PFSK-1 (cell line): ENCODE data around the gene SCN10A.

Experiments used
- FOXP2 ChIP-seq: optimal IDR thresholded peaks from 2 replicates; pipeline ENCODE3; 2011; ENCODE audit warnings: borderline replicate concordance, control low read depth, inconsistent platforms; ENCODE audit not compliant: insufficient read depth; ENCODE audit errors: extremely low read length, extremely low read depth
- POLR2AphosphoS5 ChIP-seq: IDR thresholded peaks from 2 replicates; pipeline ENCODE4 v1.6.1; 2012; ENCODE audit warnings: low read depth, mild to moderate bottlenecking, control low read depth, low read length, moderate library complexity
- REST ChIP-seq, 2 experiments: IDR thresholded peaks; 2 replicates each; pipeline versions ENCODE4 v1.6.1 to v1.8.0; 2011 to 2012; ENCODE audit warnings: low read depth in 2 of 2, low read length in 2 of 2, control low read depth in 1 of 2, inconsistent platforms in 1 of 2, mild to moderate bottlenecking in 1 of 2, moderate library complexity in 1 of 2; ENCODE audit not compliant: insufficient read depth in 1 of 2
- SIN3A ChIP-seq: IDR thresholded peaks from 2 replicates; pipeline ENCODE4 v1.6.1; 2012; ENCODE audit warnings: mild to moderate bottlenecking, low read length, moderate library complexity, borderline replicate concordance; ENCODE audit not compliant: insufficient read depth
- TAF1 ChIP-seq: IDR thresholded peaks from 2 replicates; pipeline ENCODE4 v1.6.1; 2012; ENCODE audit warnings: low read length, control low read depth, borderline replicate concordance; ENCODE audit not compliant: insufficient read depth

The SCN10A gene

GRCh38 chr3:38829404-38829803, 13.4 kb upstream of the SCN10A start:
- TF ChIP-seq POLR2AphosphoS5 (no peak), TAF1 (no peak), SIN3A (no peak), FOXP2 (no peak), REST (IDR thresholded peaks at IDR 0.05; ENCODE audit: insufficient read depth in 1 of 2, low read depth in 2 of 2, low read length in 2 of 2) (no peak)

GRCh38 chr3:38828681-38829080, 12.7 kb upstream of the SCN10A start:
- TF ChIP-seq REST (IDR thresholded peaks at IDR 0.05; ENCODE audit: insufficient read depth in 1 of 2, low read depth in 2 of 2, low read length in 2 of 2) (no peak), TAF1 (no peak), FOXP2 (no peak), SIN3A (no peak), POLR2AphosphoS5 (no peak)

- no peak for TF ChIP-seq FOXP2
- no peak for TF ChIP-seq SIN3A
- TF ChIP-seq REST (IDR thresholded peaks at IDR 0.05; ENCODE audit: insufficient read depth in 1 of 2, low read depth in 2 of 2, low read length in 2 of 2): no peak
- no peak for TF ChIP-seq TAF1
- TF ChIP-seq POLR2AphosphoS5: no peak
Observed at GRCh38 chr3:38827791-38828190, 11.8 kb upstream of the SCN10A start.

GRCh38 chr3:38826001-38826400, 10.0 kb upstream of the SCN10A start:
- TF ChIP-seq SIN3A: no peak
- no peak for TF ChIP-seq REST (IDR thresholded peaks at IDR 0.05; ENCODE audit: insufficient read depth in 1 of 2, low read depth in 2 of 2, low read length in 2 of 2)
- TF ChIP-seq POLR2AphosphoS5: no peak
- TF ChIP-seq TAF1: no peak
- TF ChIP-seq FOXP2: no peak

GRCh38 chr3:38824349-38824748, 8.3 kb upstream of the SCN10A start:
- TF ChIP-seq FOXP2 (no peak), POLR2AphosphoS5 (no peak), TAF1 (no peak), REST (IDR thresholded peaks at IDR 0.05; ENCODE audit: insufficient read depth in 1 of 2, low read depth in 2 of 2, low read length in 2 of 2) (no peak), SIN3A (no peak)
